Neural crest cell (in vitro differentiated cells): Measurements from ENCODE around the gene VWA3A. TPM values are rescaled to one million over a fixed set of nuclear protein-coding genes. Genes with fewer than 3 reads are reported as not detected.

ENCODE experiments used
- DNase-seq: peaks from one replicate; pipeline ENCODE4 v3.0.0; 2021; ENCODE audit warnings: low read depth, mixed read lengths, low spot score
- H3K27ac Mint-ChIP-seq: one replicate; pipeline ENCODE4 v1.8.0; 2021; ENCODE audit warnings: mild to moderate bottlenecking, mixed read lengths; ENCODE audit not compliant: unreplicated experiment
- H3K27me3 Mint-ChIP-seq: 2 replicates; pipeline ENCODE4 v1.8.0; 2021; ENCODE audit warnings: low read depth, mild to moderate bottlenecking, mixed read lengths
- H3K36me3 Mint-ChIP-seq: 2 replicates; pipeline ENCODE4 v1.8.0; 2021; ENCODE audit warnings: low read depth, mild to moderate bottlenecking, mixed read lengths
- H3K4me1 Mint-ChIP-seq: 2 replicates; pipeline ENCODE4 v1.8.0; 2021; ENCODE audit warnings: mixed read lengths
- H3K4me3 Mint-ChIP-seq: one replicate; pipeline ENCODE4 v1.8.0; 2021; ENCODE audit warnings: mild to moderate bottlenecking, mixed read lengths
- H3K9me3 Mint-ChIP-seq: 2 replicates; pipeline ENCODE4 v1.8.0; 2021; ENCODE audit warnings: mixed read lengths
- CTCF ChIP-seq: fragments of 200-600 bp; sonication (generic); conservative IDR thresholded peaks from 2 replicates; pipeline ENCODE4 v1.5.0; 2021; ENCODE audit warnings: antibody characterized with exemption, mild to moderate bottlenecking
- total RNA-seq: library from RNA; stranded (reverse); gene quantifications from 2 replicates; pipeline ENCODE4 v1.2.1, GENCODE V29; 2021

Gene VWA3A
- total RNA-seq, 1 donor from 2014 or later, result not detected

- no peaks in the 10 kb centered on the region for H3K27me3 Mint-ChIP-seq
These were observed 13.7 kb upstream of the VWA3A start for GRCh38 chr16:22078656-22079055.

GRCh38 chr16:22081050-22081449, 11.3 kb upstream of the VWA3A start:
- Mint-ChIP-seq H3K4me3 (no peak overlapping the region), H3K27me3 (no peaks in the 10 kb centered on the region)
- DNase-seq, result no peak

More at GRCh38 chr16:22078656-22079055, 13.7 kb upstream of the VWA3A start:
- Mint-ChIP-seq H3K4me3 (no peak overlapping the region), H3K4me1 (peaks cover 5% of the 10 kb centered on the region), H3K27ac (no peak overlapping the region), H3K36me3 (no peaks in the 10 kb centered on the region), H3K9me3 (no peaks in the 10 kb centered on the region)
- no peak for DNase-seq
- TF ChIP-seq CTCF, result no peak

GRCh38 chr16:22086440-22086839, 5.9 kb upstream of the VWA3A start:
- Mint-ChIP-seq H3K4me3 (no peak overlapping the region), H3K9me3 (no peaks in the 10 kb centered on the region), H3K27ac (no peak overlapping the region), H3K27me3 (no peaks in the 10 kb centered on the region), H3K36me3 (peaks cover 3% of the 10 kb centered on the region), H3K4me1 (no peaks in the 10 kb centered on the region)
- DNase-seq, result no peak
- TF ChIP-seq CTCF, result no peak

More at GRCh38 chr16:22081050-22081449, 11.3 kb upstream of the VWA3A start:
- TF ChIP-seq CTCF, result no peak
- Mint-ChIP-seq H3K36me3 (peaks cover 2% of the 10 kb centered on the region), H3K27ac (no peak overlapping the region), H3K9me3 (no peaks in the 10 kb centered on the region), H3K4me1 (no peaks in the 10 kb centered on the region)

DNA sequence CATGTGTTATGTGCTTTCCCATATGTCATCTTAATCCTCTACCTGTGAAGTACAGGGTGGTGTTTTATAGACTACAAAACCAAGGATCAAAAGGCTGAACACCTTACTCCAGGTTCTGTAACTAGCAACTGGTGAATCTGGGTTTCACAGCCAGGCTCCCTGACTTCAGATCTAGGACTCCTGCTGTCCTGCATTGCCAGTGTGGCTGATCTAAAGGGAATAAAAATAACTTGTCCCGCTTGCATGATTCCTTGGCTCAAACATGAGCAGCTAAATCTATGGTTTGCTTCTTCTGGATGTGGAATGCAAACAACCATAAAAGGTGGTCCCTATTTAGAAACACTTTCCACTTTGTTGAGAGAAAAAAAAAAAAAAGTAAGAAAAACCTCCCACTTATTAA, 3.7 kb upstream of the VWA3A start:
- H3K4me3 Mint-ChIP-seq, result no peak overlapping the region
- peaks cover 3% of the 10 kb centered on the region for H3K36me3 Mint-ChIP-seq
- H3K27me3 Mint-ChIP-seq, result no peaks in the 10 kb centered on the region
- H3K9me3 Mint-ChIP-seq, result no peaks in the 10 kb centered on the region
- H3K4me1 Mint-ChIP-seq, result peaks cover 9% of the 10 kb centered on the region
- TF ChIP-seq CTCF, result no peak
- no peak for DNase-seq
- H3K27ac Mint-ChIP-seq, result no peak overlapping the region

DNA sequence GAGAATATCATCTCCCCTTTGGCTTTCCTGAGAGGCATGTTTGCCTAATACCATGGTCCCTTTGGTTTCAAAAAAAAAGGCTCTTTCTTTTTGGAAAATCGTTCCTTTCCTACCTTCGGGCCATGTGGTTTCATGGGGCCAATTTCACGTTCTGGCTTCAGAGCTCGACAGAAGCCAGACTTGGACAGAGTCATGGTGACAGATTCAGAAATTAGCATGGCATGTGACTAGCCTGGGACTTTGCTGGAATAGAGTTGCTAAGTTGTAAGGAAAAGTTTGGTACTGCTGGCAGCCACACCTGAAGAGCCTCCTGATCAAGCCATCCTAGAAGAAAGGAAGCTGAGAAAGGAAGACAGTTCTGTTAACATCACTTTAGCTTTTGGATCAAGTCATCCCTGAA, 2.4 kb upstream of the VWA3A start:
- no peak overlapping the region for H3K4me3 Mint-ChIP-seq
- peaks cover under 1% of the 10 kb centered on the region for H3K27me3 Mint-ChIP-seq
- TF ChIP-seq CTCF, result no peak
- peaks cover 9% of the 10 kb centered on the region for H3K4me1 Mint-ChIP-seq
- H3K27ac Mint-ChIP-seq, result no peak overlapping the region
- no peaks in the 10 kb centered on the region for H3K9me3 Mint-ChIP-seq
- H3K36me3 Mint-ChIP-seq, result peaks cover 3% of the 10 kb centered on the region
- DNase-seq, result no peak

DNA sequence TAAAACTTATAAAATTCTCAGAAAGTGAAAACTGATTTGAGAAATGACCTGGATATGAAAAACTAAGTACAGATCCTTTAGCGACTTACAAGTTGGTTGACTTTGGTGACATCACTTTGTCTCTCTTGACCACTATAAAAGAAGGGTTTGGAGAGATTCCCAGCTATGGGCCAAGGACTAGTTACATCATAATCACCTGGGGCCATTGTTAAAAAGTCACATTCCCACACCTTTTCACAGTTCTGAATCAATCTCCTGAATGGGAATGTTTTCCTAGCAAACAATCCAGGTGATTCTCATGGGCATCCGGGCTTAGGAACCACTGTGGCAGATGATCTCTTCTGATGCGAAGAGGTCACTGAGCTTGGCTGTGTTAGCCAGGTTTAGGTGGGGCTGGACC, 620 bp upstream of the VWA3A start:
- Mint-ChIP-seq H3K36me3 (no peaks in the 10 kb centered on the region), H3K4me3 (no peak overlapping the region), H3K27ac (peak overlapping the region; percentile 77), H3K9me3 (no peaks in the 10 kb centered on the region), H3K4me1 (peaks cover 9% of the 10 kb centered on the region), H3K27me3 (peaks cover 4% of the 10 kb centered on the region)
- DNase-seq, result no peak
- no peak for TF ChIP-seq CTCF
